Sigmoid colon (tissue), 7 donors: ENCODE measurements around the gene KDM1A. TPM values are rescaled to one million over a fixed set of nuclear protein-coding genes. Genes with fewer than 3 reads are reported as not detected.
"Not testable (repeated sequence)": the region's sequence is repeated elsewhere in the genome, so short reads cannot be mapped to it uniquely, and the experiment has no call there.

Experiments
- DNase-seq: peaks from one replicate; pipeline ENCODE4 v3.0.0-alpha.2; 2019
- H3K27ac ChIP-seq, 4 donors: fragments of 200-600 bp; sonication (generic); one replicate each; pipeline ENCODE4 v1.5.1; 2016 to 2019; ENCODE audit warnings: mild to moderate bottlenecking in 1 of 4
- H3K27me3 ChIP-seq, 3 donors: fragments of 200-600 bp; sonication (generic); one replicate each; pipeline ENCODE4 v1.5.1; 2019; ENCODE audit warnings: mild to moderate bottlenecking in 1 of 3
- H3K36me3 ChIP-seq, 4 donors: fragments of 200-600 bp; sonication (generic); one replicate each; pipeline ENCODE4 v1.5.1; 2016 to 2019
- H3K4me1 ChIP-seq, 4 donors: fragments of 200-600 bp; sonication (generic); one replicate each; pipeline ENCODE4 v1.5.1; 2017 to 2019
- H3K4me3 ChIP-seq, 4 donors: fragments of 200-600 bp; sonication (generic); one replicate each; pipeline ENCODE4 v1.5.1; 2017 to 2019; ENCODE audit warnings: mild to moderate bottlenecking in 2 of 4, moderate library complexity in 1 of 4
- H3K9me3 ChIP-seq, 4 donors: fragments of 200-600 bp in 3 of 4; sonication (generic) in 3 of 4; one replicate each; pipeline versions ENCODE4 v1.5.1 to v1.6.1; 2013 to 2019
- EP300 ChIP-seq, 4 donors: sonication (generic); formaldehyde crosslinking; IDR thresholded peaks; one replicate each; pipeline ENCODE4 v1.6.1; 2017; ENCODE audit warnings: antibody characterized with exemption in 4 of 4
- POLR2A ChIP-seq, 2 donors: fragments of 450-650 bp; IDR thresholded peaks; one replicate each; pipeline ENCODE4 v1.6.1; 2016; ENCODE audit warnings: antibody characterized with exemption in 2 of 2, mild to moderate bottlenecking in 2 of 2, moderate library complexity in 2 of 2
- POLR2AphosphoS5 ChIP-seq, 4 donors: sonication (generic); formaldehyde crosslinking; IDR thresholded peaks; one replicate each; pipeline ENCODE4 v1.6.1; 2017; ENCODE audit warnings: antibody characterized with exemption in 4 of 4
- WGBS, 2 donors: extraction: QIAGEN DNeasy Blood & Tissue Kit; methylation state at CpG; one replicate each; pipeline ENCODE4 v1.1.7; 2013; 5-methylcytosine and 5-hydroxymethylcytosine counted together
- intact Hi-C: fragments of 100-400 bp; cut with DNase I; formaldehyde crosslinking; loops from one replicate; pipeline ENCODE4 v1.15.1; 2023
- polyA plus RNA-seq, 3 donors: library from polyadenylated mRNA; stranded (reverse); fragments of 200-250 nt; gene quantifications; one replicate each; pipeline ENCODE4 v1.2.3, GENCODE V29; 2013
- total RNA-seq, 4 donors: library from RNA; depleted of rRNA; stranded (reverse); fragments of >200 nt; gene quantifications; one replicate each; pipeline ENCODE4 v1.1.0, GENCODE V29; 2016
- TF ChIP-seq, protein P1 (sequence below), 4 experiments: fragments of 450-650 bp in 3 of 4; fragments of 200-600 bp in 1 of 4; IDR thresholded peaks; one replicate each; pipeline ENCODE4 v1.5.1; 2016 to 2019; ENCODE audit warnings: antibody characterized with exemption in 4 of 4, mild to moderate bottlenecking in 3 of 4, moderate library complexity in 2 of 4
- donor health status: healthy with polysubstance abuse.
- donor health status: Bipolar disorder and iron deficiency.
- donor health status: healthy.

KDM1A gene
- total and polyA plus RNA-seq, 7 donors, result 24.0 to 58.6 (median 46.0) TPM

GRCh38 chr1:22983944-22984343, 35.3 kb upstream of the KDM1A start:
- Histone ChIP-seq H3K36me3 (no peaks in the 10 kb centered on the region), H3K9me3 (no peaks in the 10 kb centered on the region), H3K27ac (no peak overlapping the region), H3K4me3 (no peak overlapping the region), H3K4me1 (no peaks in the 10 kb centered on the region), H3K27me3 (no peaks in the 10 kb centered on the region)
- DNase-seq, result no peak
- intact Hi-C loops, result no loop called here
- 54 to 74% methylated on average over 4 of the region's 4 CpGs for WGBS, 2 donors
- TF ChIP-seq POLR2AphosphoS5 (IDR thresholded peaks at IDR 0.05) (no peak), POLR2A (IDR thresholded peaks at IDR 0.05) (no peak), EP300 (IDR thresholded peaks at IDR 0.05) (no peak)
- TF ChIP-seq, protein P1, sequence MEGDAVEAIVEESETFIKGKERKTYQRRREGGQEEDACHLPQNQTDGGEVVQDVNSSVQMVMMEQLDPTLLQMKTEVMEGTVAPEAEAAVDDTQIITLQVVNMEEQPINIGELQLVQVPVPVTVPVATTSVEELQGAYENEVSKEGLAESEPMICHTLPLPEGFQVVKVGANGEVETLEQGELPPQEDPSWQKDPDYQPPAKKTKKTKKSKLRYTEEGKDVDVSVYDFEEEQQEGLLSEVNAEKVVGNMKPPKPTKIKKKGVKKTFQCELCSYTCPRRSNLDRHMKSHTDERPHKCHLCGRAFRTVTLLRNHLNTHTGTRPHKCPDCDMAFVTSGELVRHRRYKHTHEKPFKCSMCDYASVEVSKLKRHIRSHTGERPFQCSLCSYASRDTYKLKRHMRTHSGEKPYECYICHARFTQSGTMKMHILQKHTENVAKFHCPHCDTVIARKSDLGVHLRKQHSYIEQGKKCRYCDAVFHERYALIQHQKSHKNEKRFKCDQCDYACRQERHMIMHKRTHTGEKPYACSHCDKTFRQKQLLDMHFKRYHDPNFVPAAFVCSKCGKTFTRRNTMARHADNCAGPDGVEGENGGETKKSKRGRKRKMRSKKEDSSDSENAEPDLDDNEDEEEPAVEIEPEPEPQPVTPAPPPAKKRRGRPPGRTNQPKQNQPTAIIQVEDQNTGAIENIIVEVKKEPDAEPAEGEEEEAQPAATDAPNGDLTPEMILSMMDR (IDR thresholded peaks at IDR 0.05), result no peak

DNA sequence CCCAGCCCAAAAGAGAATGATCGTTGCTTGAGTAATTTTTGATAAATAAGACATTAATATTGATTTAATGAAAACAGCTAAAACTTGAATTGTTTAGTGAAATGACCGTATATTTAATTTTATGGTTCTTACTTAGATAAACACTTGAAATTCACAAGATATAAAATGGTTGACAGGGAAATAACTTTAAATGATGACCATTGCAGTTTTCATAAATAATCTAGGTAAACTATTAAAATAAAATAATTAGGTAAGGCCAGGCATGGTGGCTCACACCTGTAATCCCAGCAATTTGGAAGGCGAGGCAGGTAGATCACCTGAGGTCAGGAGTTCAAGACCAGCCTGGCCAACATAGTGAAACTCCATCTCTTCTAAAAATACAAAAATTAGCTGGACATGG, 26.9 kb upstream of the KDM1A start:
- not testable (repeated sequence) for H3K27me3 ChIP-seq

DNA sequence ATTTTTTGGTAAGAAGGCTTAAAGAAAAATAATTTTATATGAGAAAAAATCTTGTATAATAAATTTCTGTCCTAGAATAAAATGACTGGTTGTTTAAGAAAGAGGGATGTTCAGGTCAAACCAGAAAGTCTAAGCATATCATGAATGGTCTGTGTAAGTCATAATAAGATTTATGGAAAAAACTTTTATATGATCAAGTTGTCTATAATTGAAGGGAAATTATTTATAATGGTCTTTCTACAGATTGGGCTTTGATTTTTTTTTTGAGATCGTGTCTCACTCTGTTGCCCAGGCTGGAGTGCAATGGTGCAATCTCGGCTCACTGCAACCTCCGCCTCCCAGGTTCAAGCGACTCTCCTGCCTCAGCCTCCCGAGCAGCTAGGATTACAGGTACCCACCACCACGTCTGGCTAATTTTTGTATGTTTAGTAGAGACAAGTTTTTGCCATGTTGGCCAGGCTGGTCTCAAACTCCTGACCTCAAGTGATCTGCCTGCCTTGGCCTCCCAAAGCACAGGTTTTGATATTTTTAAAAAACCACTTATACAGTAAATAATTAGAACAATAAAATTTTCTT, 26.0 kb upstream of the KDM1A start:
- H3K4me3 ChIP-seq, H3K4me1 ChIP-seq, DNase-seq, H3K36me3 ChIP-seq, intact Hi-C loops, H3K27me3 ChIP-seq, H3K9me3 ChIP-seq, H3K27ac ChIP-seq: not testable (repeated sequence)
- WGBS, 2 donors, result 87 to 88% methylated on average over 6 of the region's 6 CpGs

More for the DNA sequence above, 26.9 kb upstream of the KDM1A start:
- H3K4me3 ChIP-seq, H3K4me1 ChIP-seq, H3K36me3 ChIP-seq, DNase-seq, H3K27ac ChIP-seq, intact Hi-C loops, H3K9me3 ChIP-seq: not testable (repeated sequence)
- WGBS, 2 donors, result 77 to 86% methylated on average over 3 of the region's 3 CpGs

DNA sequence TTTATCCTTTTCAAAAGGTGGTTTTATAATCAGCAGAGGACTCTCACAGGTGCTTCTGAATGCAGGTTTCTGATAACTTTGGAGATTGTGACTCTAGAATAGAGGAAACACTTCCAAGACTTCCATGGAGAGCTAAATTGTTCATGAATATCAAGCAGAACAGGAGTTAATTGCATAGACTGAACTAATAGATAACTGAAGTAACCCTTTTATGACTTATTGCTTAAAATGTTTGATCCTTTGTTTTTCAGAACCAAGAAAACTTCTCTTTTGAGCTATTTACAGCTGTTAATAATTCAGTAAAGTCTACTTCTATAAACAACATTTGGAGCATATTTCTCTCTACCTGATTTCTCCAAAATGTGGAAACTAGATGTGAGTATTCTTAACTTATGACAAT, 23.5 kb upstream of the KDM1A start:
- H3K4me3 ChIP-seq, result no peak overlapping the region
- no peak for DNase-seq
- intact Hi-C loops, result no loop called here
- no peaks in the 10 kb centered on the region for H3K27me3 ChIP-seq
- H3K36me3 ChIP-seq, result no peaks in the 10 kb centered on the region
- H3K27ac ChIP-seq, result no peak overlapping the region
- TF ChIP-seq, protein P1 (IDR thresholded peaks at IDR 0.05), result no peak
- TF ChIP-seq POLR2A (IDR thresholded peaks at IDR 0.05) (no peak), POLR2AphosphoS5 (IDR thresholded peaks at IDR 0.05) (no peak), EP300 (IDR thresholded peaks at IDR 0.05) (no peak)
- H3K9me3 ChIP-seq, result no peaks in the 10 kb centered on the region
- H3K4me1 ChIP-seq, result no peaks in the 10 kb centered on the region

- DNase-seq, H3K9me3 ChIP-seq, H3K4me3 ChIP-seq, H3K27ac ChIP-seq, H3K27me3 ChIP-seq, intact Hi-C loops, H3K36me3 ChIP-seq, H3K4me1 ChIP-seq: not testable (repeated sequence)
- 60 to 80% methylated on average over 5 of the region's 5 CpGs for WGBS, 2 donors
Observed at GRCh38 chr1:22997528-22997927, 21.7 kb upstream of the KDM1A start.

DNA sequence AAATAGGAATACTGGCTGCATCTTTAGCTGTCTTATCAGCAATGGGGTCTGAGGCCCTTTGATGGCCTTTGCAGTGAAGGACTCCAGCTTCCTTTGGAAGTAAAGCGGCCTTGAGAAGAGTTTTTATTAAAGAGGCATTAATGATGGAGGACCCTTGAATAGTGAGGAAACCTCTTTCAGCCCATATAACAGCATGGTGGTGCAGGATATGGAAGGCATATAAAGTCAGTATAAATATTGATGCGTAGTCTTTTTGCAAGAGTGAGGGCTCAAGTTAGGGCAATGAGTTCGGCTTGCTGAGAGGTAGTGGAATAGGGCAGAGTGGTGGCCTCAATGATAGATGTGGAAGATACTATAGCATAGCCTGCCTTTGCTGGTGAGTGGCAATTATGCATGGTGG, 19.1 kb upstream of the KDM1A start:
- intact Hi-C loops, H3K27me3 ChIP-seq, H3K4me3 ChIP-seq, H3K9me3 ChIP-seq, DNase-seq, H3K4me1 ChIP-seq, H3K27ac ChIP-seq, H3K36me3 ChIP-seq: not testable (repeated sequence)
- 97 to 98% methylated on average over 3 of the region's 3 CpGs for WGBS, 2 donors

DNA sequence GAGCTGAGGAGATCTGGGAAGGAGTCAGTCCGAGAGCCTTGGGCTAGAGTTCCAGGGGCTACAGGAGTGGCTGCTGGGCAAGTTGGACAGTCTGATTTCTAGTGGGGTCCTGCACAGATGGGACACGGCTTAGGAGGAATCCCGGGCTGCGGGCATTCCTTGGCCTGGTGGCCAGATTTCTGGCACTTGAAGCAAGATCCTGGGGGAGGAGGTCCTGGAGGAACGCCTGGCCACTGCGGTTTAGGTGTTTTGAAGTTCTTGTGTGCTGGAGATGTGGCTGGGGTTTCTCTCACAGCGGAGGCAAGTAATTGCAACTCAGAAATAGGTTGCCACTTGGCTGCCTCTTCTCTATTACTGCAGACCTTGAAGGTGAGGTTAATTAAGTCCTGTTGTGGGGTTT, 17.1 kb upstream of the KDM1A start:
- WGBS, 2 donors, result 90 to 95% methylated on average over 7 of the region's 7 CpGs
- H3K27ac ChIP-seq, H3K27me3 ChIP-seq, DNase-seq, intact Hi-C loops, H3K9me3 ChIP-seq, H3K4me3 ChIP-seq, H3K36me3 ChIP-seq, H3K4me1 ChIP-seq: not testable (repeated sequence)
